ENCODE results near the gene EXOC6B. TPM values are rescaled to one million over a fixed set of nuclear protein-coding genes. Genes with fewer than 3 reads are reported as not detected.

Gene EXOC6B
- polyA plus RNA-seq, 2 of the 4 experiments (the other 2 are of a cell fraction) = 15.5 to 24.7 TPM

GRCh38 chr2:72415781-72416475 lies 409.9 kb downstream of the EXOC6B start:
- TF ChIP-seq, protein P1, sequence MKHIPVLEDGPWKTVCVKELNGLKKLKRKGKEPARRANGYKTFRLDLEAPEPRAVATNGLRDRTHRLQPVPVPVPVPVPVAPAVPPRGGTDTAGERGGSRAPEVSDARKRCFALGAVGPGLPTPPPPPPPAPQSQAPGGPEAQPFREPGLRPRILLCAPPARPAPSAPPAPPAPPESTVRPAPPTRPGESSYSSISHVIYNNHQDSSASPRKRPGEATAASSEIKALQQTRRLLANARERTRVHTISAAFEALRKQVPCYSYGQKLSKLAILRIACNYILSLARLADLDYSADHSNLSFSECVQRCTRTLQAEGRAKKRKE (CRISPR knock-in tag; IDR thresholded peaks at IDR 0.05; ENCODE audit: low read depth) = no peak
- no peak overlapping the region for H3K27ac ChIP-seq
- ATAC-seq (no peak), DNase-seq (ENCODE audit: low read depth in 1 of 2, low spot score in 1 of 2) (no peak), FAIRE-seq (no peak)
- H3K4me3 ChIP-seq = no peak overlapping the region
- CTCF ChIA-PET = interaction anchor here (0.5 to 1.4 kb wide), 2 partner anchors 15 to 23 kb away, joined by 3 read pairs; no protein-coding TSS in a partner anchor
- H3K4me2 ChIP-seq = no peak overlapping the region
- H3K9me3 ChIP-seq = peaks cover 4% of the 10 kb centered on the region; the same call in 1 of the 3 replicates
- 86% methylated on average over 5 of the region's 5 CpGs for WGBS (ENCODE audit: missing lambda C conversion rate)
- POLR2A ChIA-PET = no interaction called here
- H3K4me1 ChIP-seq = 0 out of 3 replicates have a peak, but pooled peaks cover 5% of the 10 kb centered on the region

DNA sequence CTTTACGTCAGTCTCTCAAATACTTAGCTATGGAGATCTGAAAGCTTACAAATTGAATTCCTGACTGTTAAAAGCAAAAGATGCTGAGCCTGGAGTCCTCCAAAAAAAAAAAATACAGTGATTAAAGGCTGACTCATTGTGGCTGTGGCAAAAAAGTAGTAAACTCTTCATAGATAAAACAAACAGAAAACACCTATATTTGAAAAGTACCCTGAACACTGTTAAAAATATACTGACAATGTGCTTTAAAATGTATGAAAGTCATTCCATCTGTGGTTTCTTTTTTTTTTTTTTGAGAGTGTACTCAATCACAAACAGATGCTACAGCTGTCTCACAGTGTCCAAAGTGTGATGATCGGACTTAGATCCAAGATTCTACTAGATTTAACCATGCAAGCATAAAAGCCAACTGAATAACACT lies 410.6 kb downstream of the EXOC6B start:
- FAIRE-seq (no peak), ATAC-seq (no peak), DNase-seq (ENCODE audit: low read depth in 1 of 2, low spot score in 1 of 2) (no peak)
- TF ChIP-seq BHLHE40 (IDR thresholded peaks at IDR 0.05; ENCODE audit: low read depth, low read length) (no peak), POLR2AphosphoS2 (conservative IDR thresholded peaks at IDR 0.05; ENCODE audit: low read length) (no peak), TP53 (CRISPR knock-in tag; IDR thresholded peaks at IDR 0.05) (no peak), NPAS2 (CRISPR knock-in tag; IDR thresholded peaks at IDR 0.05; ENCODE audit: borderline replicate concordance) (no peak), FOXS1 (CRISPR knock-in tag; IDR thresholded peaks at IDR 0.05) (no peak), HOXA7 (CRISPR knock-in tag; IDR thresholded peaks at IDR 0.05) (no peak), PBX3 (IDR thresholded peaks at IDR 0.05) (no peak), KDM5A (IDR thresholded peaks at IDR 0.05) (no peak), RNF2 (IDR thresholded peaks at IDR 0.05; ENCODE audit: borderline replicate concordance, low read depth) (no peak), CBX2 (IDR thresholded peaks at IDR 0.05; ENCODE audit: borderline replicate concordance, low read depth) (no peak), ELK1 (IDR thresholded peaks at IDR 0.05; ENCODE audit: low read depth, low read length) (no peak), CEBPB (IDR thresholded peaks at IDR 0.05) (no peak), RAD21 (conservative IDR thresholded peaks at IDR 0.05 in 1 of 2, IDR thresholded peaks at IDR 0.05 in 1 of 2) (no peak), FOSL2 (IDR thresholded peaks at IDR 0.05) (no peak), FOSL2 (CRISPR knock-in tag; IDR thresholded peaks at IDR 0.05) (no peak), EHMT2 (IDR thresholded peaks at IDR 0.05; ENCODE audit: low read depth) (no peak), MYC (IDR thresholded peaks at IDR 0.05; ENCODE audit: borderline replicate concordance, low read length) (no peak), HDAC2 (IDR thresholded peaks at IDR 0.05) (no peak)
- TF ChIP-seq, protein P2, sequence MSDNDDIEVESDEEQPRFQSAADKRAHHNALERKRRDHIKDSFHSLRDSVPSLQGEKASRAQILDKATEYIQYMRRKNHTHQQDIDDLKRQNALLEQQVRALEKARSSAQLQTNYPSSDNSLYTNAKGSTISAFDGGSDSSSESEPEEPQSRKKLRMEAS (IDR thresholded peaks at IDR 0.05) = no peak
- TF ChIP-seq, protein P3, sequence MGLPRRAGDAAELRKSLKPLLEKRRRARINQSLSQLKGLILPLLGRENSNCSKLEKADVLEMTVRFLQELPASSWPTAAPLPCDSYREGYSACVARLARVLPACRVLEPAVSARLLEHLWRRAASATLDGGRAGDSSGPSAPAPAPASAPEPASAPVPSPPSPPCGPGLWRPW (IDR thresholded peaks at IDR 0.05) = no peak
- H3K4me3 ChIP-seq = no peak overlapping the region
- WGBS (ENCODE audit: missing lambda C conversion rate) = 92% methylated on average over 2 of the region's 2 CpGs
- ChIA-PET CTCF (interaction anchor here (0.6 to 1.4 kb wide), 2 partner anchors 22 to 136 kb away, joined by 3 read pairs; no protein-coding TSS in a partner anchor), POLR2A (no interaction called here)
- H3K4me2 ChIP-seq = no peak overlapping the region
- peaks cover 1% of the 10 kb centered on the region; the same call in 1 of the 3 replicates for H3K9me3 ChIP-seq
- H3K4me1 ChIP-seq = 0 out of 3 replicates have a peak, but pooled peaks cover 5% of the 10 kb centered on the region
- no peak overlapping the region for H3K27ac ChIP-seq
